Renal cortex interstitium (tissue), 11 donors: ENCODE results near the gene DOCK10. TPM values are rescaled to one million over a fixed set of nuclear protein-coding genes. Genes with fewer than 3 reads are reported as not detected.

ENCODE experiments used
- DNase-seq, 11 donors: peaks; one replicate each; pipeline ENCODE4 v3.0.0-alpha.2; 2013; ENCODE audit warnings: low read depth in 9 of 11, low spot score in 4 of 11; ENCODE audit errors: extremely low read depth in 1 of 11
- polyA plus RNA-seq, 3 donors: library from polyadenylated mRNA; unstranded; fragments of 120-200 nt; gene quantifications; one replicate each; pipeline ENCODE4 v1.2.1, GENCODE V29; 2013; ENCODE audit not compliant: insufficient read length in 3 of 3

Gene DOCK10
- polyA plus RNA-seq, 3 donors: 8.1 to 13.9 (median 9.1) TPM

DNA sequence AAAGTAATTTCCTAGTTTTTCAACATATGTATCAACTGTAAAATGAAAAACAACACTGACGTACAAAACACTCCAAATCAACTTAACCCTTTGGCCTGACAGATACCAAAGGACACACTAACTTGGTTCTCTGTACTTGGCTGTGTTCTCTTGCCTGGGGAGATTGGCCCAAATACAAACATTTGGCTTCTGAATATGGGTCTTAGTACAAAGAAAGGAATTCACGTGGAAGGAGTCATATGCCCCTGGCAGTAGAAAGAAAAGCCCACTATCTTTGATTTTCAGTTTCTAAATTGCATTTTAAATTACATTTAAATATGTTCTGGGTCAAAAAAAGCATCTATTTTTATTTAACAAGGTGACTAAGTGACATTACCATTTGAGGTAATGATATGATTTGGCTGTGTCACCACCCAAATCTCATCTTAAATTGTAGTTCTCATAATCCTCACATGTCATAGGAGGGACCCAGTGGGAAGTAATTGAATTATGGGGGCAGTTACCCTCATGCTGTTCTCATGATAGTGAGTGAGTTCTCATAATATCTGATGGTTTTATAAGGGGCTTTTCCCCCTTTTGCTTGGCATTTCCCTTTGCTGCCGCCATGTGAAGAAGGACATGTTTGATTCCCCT is 172.6 kb downstream of the DOCK10 start:
- no peak for DNase-seq

DNA sequence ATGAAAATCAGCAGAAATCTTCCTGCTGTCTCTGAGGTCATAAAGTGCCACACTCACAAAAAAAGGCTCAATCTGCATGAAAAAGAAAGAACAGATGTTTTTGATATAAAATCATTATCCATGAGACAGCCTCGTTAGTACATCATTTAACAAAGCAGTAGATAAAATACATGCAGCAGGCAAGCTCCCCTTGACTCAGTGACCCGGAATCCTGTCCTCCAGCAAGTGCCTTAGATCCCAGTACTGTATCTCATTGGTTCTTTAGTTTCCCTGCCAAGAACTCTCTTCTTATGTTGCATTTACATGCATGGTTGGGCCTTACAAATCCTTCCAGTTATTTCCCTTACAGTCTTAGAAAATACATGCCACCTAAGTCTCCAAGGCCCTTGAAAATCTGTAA is 177.3 kb downstream of the DOCK10 start:
- peak in 5 of 11 donors; percentile 8 to 26 (median 17) for DNase-seq

DNA sequence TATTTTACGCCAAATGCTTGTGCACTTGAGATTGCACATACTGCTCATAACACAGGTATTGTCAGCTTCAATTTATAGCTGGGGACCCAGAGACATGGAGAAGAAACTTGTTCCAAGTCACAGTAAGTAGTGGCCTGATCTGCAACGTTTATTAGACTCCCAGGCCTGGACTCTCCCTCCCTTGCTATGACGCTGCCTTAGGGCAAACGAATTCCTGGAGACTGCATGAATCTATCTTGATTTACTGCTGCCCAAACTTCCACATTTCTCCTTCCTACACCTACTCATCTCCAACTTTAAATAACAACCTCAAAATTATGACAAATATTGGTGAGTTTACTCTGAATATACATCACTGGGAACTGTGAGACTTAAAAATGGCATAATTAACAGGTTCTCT is 181.0 kb downstream of the DOCK10 start:
- DNase-seq: no peak

DNA sequence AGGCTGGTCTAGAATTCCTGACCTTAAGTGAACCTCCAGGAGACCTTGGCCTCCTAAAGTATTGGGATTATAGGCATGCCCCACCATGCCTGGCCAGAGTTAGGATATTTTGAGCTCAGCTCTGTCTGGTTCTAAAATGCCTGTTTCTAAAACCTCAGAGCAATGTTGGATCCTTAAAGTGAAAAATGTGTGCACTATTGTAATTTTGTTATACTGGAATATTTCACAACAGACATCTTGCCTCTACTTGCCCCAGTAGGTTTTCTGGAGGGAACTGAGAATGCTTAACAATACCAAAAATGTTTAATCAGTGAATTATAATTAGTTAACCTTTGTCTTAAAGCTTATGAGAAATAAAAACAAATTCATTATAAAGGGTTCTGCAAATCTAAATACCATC is 181.5 kb downstream of the DOCK10 start:
- no peak for DNase-seq

DNA sequence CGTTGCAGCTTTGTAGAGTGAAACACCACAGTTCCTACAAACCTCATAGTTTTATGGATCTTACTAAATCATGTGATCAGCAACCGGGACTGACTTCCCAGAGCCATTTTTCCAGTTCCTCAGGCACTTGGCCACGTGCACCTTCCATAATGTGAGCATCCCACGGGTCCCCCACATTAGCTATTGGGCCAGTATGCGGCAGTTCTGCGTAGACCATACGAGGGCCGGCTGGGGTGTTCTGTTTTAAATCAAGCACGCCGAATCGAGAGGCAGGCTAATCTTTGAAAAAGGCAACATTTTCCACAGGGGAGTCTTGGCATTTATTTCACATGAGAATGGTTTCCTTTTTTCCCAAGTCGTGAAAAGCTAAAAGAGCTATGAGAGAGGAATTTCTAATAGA is 190.5 kb downstream of the DOCK10 start:
- DNase-seq: no peak

DNA sequence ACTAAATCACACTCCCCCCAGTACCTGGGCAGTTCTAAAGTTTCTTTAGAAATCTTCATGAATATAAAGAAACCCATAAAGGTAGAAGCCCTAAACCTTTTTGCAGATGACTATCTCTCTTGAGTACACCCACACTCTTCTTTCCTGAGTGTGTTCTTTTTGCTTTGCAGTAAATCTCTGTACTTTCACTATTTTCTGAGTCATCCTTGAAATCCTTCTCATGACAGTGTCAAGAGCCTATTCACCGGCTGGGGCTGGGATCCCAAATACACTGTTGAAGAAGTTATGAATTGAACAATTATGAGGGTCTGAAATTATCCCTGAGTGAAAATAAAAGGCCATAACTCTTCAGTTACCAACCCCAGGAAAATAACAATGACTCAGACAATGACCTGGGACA is 192.2 kb downstream of the DOCK10 start:
- DNase-seq: no peak

DNA sequence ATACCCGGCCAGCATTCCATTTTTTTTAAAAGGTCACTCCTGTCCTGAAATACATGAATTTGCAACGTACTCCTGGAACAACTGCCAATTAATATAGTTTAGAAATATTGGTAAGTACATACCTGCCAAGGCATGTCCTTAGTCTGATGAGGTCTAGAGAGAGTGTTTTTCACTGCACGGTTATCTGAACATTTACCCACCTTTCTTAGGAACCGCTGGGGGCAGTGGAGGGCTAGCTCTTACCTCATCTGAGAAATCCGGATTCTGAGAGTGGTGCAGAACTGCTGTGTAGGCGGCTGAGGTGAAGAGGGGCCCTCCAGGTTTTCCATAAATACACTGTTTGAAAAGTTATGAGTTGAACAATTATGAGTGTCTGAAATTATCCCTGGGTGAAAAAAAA is 193.0 kb downstream of the DOCK10 start:
- no peak for DNase-seq

DNA sequence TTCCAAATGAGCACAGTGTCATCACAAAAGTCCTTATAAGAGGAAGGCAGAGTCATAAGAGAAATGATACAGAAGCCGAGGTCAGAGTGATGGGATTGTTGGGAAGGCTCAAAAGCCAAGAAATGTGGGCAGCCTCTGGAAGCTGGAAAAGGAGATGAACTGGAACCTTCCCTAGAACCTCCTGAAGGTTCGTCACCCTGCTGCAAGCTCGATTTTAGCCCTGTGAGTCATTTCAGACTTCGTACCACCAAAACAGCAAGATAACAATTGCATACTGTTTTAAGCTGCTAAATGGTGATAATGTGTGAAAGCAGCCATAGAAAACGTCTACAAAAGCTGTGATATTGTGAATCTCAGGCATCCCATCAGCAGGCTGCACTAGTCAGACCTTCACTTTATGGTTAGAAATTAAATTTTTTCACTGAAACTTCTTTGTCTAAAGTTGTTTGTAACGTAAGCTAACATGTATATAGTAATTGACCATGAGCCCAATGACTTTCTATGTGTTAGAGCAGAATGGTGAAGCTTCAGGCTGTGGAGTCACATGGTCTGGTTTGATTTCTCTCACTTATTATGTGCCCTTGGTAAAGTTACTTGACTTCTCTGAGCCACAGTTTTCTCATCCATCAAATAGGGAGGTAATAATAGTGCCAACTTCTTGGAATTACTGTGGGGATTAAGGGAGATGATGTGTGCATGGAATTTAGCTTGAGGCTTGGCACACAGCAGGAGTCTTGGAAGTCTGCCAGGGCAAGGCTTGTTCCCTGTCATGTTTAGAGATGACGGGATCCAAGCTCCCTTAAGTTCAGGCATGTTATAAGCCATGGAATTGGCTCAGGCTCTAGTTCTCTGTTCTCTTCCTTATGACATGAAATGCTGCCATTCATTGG is 194.1 kb downstream of the DOCK10 start:
- DNase-seq: peak in 1 of 11 donors; percentile 8

DNA sequence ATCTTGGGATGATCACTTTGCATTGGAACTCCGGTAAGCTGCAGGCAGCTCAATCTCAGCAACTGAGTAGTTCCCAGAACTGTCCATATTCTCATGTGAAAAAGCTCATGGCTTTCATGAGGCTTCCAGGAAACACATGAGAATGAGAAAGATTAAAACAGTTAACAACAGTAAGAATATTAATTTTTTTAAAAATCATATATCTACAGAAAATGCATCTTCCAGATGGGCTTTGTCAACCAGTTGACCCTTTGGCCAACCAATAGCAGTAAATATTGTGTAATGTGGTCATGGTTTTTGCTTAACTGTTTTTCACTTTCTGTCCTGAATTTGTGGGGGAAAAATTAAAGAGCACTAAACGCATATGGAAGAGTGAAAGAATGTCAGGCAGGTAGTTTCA is 194.9 kb downstream of the DOCK10 start:
- DNase-seq: peak in 3 of 11 donors; percentile 18 to 31 (median 20)

DNA sequence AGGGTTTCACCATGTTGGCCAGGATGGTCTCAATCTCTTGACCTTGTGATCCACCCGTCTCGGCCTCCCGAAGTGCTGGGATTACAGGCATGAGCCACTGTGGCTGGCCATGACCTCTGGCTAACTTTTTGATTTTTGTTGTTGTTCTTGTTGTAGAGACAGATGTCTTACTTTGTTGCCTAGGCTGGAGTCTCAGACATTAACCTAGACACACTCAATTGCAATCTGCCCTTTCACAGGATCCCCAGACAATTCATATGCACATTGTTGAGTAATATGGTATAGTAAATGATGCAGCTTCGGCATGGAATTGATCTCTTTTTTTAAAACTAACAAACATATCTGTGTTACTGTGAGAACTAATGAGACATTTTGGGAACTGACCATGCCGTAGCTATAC is 195.6 kb downstream of the DOCK10 start:
- DNase-seq: no peak

DNA sequence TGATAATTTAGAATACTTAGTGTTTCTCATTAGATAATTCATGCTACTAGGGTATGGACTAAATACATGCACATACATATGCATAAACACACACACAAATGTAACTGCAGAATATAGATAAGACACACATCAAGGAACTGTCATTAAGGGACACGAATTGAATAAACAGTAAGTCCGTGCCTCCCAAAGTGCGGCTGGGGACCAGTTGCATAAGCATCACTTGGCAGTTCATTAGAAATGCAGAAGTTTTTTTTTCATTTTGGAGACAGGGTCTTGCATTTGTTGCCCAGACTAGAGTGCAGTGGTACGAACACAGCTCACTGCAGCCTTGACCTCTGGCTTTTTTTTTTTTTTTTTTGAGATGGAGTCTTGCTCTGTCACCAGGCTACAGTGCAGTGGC is 196.1 kb downstream of the DOCK10 start:
- no peak for DNase-seq

DNA sequence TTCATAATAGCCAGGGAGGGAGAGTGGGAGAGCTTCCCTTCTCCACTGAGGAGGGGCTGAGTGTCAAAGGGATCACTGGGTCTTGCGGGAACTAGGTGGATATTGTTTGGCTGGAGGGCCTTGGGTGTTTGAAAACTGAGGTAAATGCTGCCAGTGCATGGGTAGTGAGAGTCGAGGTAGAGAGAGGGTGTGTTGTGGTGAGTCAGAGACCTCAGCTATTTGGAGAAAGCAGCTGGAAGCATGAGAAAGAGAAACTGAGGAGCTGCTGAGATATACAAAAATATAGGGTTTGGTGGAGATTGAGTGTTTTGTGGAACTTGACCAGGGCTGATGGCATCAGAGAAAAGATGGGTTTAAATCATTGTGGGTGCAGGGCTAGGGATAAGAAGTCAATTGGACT is 199.1 kb downstream of the DOCK10 start:
- no peak for DNase-seq

DNA sequence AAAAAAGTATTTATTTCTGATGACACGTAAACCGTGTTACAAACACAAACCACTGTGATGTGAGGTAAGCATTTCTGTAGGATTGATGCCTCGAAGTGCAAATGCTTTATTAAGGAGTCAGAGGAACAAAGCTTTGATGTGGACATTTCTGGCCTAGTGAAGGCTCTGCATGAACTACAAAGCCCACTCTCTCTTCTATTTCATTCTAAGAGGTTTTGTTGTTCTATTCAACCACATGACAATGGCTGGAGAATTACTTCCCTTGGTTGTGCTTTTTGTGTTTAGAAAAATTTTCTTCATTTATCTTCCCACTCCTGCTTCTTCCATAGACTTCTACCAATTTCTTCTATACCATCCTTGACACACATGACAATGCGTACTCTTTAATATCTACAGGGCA is 200.4 kb downstream of the DOCK10 start:
- no peak for DNase-seq

DNA sequence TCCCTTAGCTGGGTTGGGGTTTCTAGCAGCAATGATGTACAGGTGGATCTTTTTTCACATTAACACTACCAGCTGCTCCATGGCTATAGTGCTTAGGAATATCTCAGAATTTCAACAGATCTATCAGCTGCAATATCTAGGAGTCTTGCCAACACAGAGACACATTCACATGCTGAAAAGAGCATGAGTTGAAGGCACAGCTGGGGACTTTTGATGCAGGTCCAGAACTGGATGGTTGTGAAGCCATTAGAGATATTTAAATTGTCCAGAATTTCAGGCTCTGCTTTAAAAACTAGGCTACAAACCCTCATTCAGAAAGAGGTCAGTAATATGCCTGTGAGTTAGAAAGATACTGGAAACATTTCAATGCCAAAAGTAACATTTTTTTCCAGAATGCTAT is 203.9 kb downstream of the DOCK10 start:
- DNase-seq: peak in 1 of 11 donors; percentile 2

DNA sequence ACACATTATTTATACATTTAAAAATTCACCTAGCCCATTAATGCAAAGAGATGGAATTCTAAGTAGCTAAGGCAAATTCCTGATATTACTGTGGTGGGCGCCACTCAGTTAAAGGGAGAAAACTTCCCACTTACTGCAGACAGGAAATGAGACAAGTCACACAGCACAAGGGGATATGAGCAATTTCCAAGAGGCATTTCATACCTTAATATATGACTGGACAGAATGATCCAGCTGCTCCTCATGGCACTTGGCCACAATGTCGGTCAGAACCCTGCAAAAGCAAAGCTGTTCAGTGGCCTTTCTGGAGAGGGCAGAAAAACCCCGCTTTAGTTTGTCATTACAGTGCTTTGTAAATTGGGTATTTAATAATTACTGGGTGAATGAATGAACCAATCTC is 204.7 kb downstream of the DOCK10 start:
- peak in 6 of 11 donors; percentile 9 to 57 (median 28) for DNase-seq

DNA sequence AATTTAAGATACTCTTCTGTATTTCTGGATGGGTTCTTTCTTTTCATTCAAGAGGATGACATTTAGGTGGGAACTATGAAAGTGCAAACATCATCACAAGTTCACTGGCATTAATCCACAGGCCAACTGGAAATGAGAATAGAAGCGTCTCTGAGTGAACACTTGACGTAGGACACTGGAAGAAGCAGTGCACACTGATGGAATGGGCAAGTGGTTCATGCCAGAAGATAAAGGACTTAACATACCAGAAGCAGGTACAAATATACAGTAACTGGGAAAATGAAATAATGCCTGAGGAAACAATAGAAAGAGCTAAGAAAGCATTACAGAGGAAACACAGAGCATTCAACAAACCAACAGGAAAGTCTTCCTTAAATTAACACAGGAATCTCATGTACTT is 205.2 kb downstream of the DOCK10 start:
- no peak for DNase-seq

DNA sequence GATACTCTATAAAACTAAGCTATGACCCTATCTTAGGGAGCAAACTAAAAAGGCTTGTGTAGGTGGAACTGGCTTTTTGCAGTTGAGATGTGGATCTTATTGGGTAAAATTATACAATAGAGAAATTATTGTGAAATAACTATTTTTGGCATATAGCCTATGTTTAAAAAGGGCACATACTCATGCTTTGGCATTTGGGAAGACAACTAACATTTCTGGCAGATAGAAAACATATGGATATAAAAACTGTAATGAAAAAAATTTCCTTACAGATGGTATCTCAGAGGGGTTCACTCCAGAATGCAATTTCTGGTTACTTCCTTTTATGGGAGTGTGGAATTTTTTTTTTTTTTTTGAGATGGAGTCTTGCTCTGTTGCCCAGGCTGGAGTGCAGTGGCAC is 206.0 kb downstream of the DOCK10 start:
- no peak for DNase-seq

DNA sequence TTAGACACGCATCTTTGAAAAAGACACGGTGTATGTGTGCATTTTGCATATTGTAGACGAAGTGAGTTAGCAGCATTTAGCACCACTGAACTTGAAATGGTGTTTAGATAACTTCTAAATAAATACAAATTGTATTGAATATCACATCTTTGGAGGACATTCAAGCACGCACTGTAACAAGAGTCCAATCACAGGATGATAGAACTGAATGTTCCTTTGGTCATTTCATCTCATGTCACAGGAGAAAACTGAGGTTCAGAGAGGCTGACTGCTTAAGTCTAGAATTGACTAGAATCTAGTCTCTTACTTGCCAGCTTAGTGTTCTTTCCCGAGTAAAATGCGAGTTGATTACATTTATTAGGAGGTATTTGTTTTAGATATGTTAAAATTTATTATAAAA is 206.9 kb downstream of the DOCK10 start:
- DNase-seq: no peak

DNA sequence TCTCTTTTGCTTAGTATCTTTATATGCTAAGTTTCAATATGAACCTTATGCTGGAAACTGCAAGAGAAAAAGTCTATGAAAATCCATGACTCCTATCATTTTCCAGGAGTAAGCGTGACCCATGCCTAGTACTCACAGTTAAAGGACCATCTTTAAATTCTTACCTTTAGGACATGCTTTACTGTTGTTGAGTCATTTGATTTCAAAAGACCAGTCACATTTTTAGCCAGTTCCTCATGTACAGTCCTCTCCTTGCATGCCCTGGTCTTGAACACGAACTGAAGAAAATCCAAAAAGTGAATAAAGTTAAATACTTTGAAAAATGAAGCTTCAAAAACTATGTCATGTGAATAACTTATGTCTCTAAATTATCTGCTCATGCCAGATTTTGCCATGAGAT is 208.3 kb downstream of the DOCK10 start:
- DNase-seq: no peak

DNA sequence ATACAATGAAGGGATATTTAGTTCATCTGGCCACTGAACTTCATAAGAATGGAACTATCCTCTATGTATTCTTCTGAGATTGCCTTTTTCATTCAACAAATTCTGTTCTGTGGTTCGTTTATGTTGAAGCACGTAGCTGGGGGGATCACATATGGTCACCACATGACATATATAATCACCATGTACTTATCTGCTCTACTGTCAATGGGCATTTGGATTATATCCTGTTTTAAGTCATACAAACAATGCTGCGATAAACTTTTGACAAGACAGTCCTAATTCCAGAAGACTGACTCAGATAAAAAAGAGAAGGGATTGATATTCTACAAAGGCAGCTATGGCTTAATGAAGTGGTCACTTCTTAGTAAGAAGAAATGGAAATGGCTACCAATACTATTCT is 210.1 kb downstream of the DOCK10 start:
- DNase-seq: no peak

DNA sequence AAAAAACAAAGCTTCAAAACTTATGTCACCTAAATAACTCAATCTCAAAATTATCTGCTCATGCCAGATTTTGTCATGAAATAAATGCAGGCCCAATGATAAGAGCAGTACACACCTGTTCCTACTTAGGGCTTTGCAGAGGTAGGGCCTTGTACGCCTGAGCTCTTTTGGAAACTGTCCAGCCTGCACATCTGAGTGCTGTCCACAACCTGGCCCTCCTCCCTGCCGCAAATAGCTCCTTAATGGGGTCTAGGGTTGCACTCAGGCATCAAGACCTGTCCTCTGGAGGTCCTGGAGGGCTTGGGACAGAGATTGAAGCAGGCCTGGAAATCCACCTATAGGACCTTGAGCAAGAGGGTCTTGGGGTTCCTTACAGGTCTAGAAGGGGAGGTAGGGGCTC is 210.7 kb downstream of the DOCK10 start:
- DNase-seq: no peak
